Esophagus muscularis mucosa (tissue), 4 donors: ENCODE data around the gene TTLL5.

Experiments
- EP300 ChIP-seq: sonication (generic); formaldehyde crosslinking; IDR thresholded peaks from one replicate; pipeline ENCODE4 v1.6.1; 2017; ENCODE audit warnings: antibody characterized with exemption
- POLR2AphosphoS5 ChIP-seq, 2 donors: sonication (generic); formaldehyde crosslinking; IDR thresholded peaks; one replicate each; pipeline ENCODE4 v1.6.1; 2017; ENCODE audit warnings: antibody characterized with exemption in 2 of 2
- TF ChIP-seq, protein P1 (sequence below), 3 experiments: fragments of 200-600 bp in 2 of 3; fragments of 450-650 bp in 1 of 3; sonication (generic) in 2 of 3; IDR thresholded peaks; one replicate each; pipeline ENCODE4 v1.5.1; 2017 to 2019; ENCODE audit warnings: antibody characterized with exemption in 3 of 3, mild to moderate bottlenecking in 2 of 3, moderate library complexity in 1 of 3

DNA sequence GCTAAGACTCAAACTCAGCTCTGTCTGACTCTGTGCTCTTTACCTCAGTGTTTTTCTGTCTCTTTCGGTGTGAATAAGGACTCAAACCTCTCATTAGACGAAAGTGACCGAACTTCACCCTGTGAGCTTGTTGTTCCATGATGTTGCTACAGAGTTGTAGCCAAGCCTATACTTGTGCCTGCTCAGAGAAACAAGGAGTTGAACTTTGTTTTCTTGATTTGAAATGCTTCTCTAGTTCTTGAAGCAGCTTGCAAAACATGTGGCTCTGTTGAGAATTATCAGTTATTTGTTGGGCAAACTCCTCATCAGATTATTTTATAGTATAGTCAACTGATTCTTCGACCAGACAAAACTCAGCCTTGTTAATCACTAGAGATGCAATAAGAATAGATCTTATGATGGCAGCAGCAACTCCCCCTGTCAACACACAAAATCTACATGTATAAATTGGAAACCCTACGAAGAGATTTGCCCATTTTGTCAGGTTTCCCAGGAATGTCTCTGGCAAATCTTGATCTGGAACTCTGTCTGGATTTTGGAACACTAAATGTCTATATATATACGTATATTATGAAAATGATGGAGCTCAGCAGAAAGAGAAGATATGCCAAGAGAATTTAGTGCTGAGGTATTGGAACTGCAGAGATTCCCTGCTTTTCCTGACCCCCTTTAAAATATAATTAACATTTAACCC lies 146.8 kb downstream of the TTLL5 start:
- TF ChIP-seq, protein P1, sequence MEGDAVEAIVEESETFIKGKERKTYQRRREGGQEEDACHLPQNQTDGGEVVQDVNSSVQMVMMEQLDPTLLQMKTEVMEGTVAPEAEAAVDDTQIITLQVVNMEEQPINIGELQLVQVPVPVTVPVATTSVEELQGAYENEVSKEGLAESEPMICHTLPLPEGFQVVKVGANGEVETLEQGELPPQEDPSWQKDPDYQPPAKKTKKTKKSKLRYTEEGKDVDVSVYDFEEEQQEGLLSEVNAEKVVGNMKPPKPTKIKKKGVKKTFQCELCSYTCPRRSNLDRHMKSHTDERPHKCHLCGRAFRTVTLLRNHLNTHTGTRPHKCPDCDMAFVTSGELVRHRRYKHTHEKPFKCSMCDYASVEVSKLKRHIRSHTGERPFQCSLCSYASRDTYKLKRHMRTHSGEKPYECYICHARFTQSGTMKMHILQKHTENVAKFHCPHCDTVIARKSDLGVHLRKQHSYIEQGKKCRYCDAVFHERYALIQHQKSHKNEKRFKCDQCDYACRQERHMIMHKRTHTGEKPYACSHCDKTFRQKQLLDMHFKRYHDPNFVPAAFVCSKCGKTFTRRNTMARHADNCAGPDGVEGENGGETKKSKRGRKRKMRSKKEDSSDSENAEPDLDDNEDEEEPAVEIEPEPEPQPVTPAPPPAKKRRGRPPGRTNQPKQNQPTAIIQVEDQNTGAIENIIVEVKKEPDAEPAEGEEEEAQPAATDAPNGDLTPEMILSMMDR (IDR thresholded peaks at IDR 0.05) = no peak
- TF ChIP-seq POLR2AphosphoS5 (IDR thresholded peaks at IDR 0.05) (no peak), EP300 (no peak)
